Natural killer cell treated with Interleukin-12 subunit alpha and Interleukin-12 subunit beta and Interleukin-15 and Interleukin-18, amount 100 ng/mL, for 72 hours (primary cell): ENCODE measurements around the gene LY86. TPM values are rescaled to one million over a fixed set of nuclear protein-coding genes. Genes with fewer than 3 reads are reported as not detected.
"Not testable (repeated sequence)": the region's sequence is repeated elsewhere in the genome, so short reads cannot be mapped to it uniquely, and the experiment has no call there.

Experiments used
- ATAC-seq, 2 donors: fragments of 150-1000 bp; cut with Tn5 transposase in 1 of 2; sonication (Bioruptor Pico), chemical (Tn5 transposase) in 1 of 2; 2 replicates each; pipeline ENCODE4 v1.10.0; 2021
- DNase-seq: peaks from one replicate; pipeline ENCODE4 v3.0.0; 2022; ENCODE audit warnings: low spot score
- H3K27ac Mint-ChIP-seq, 2 donors: 1 replicate in 1 of 2; 2 replicates in 1 of 2; pipeline ENCODE4 v1.8.0; 2022; ENCODE audit warnings: mixed read lengths in 2 of 2, mild to moderate bottlenecking in 1 of 2, moderate library complexity in 1 of 2
- H3K27me3 Mint-ChIP-seq, 2 donors: 1 replicate in 1 of 2; 2 replicates in 1 of 2; pipeline ENCODE4 v1.8.0; 2022; ENCODE audit warnings: mixed read lengths in 2 of 2
- H3K36me3 Mint-ChIP-seq: one replicate; pipeline ENCODE4 v1.8.0; 2022; ENCODE audit warnings: mixed read lengths
- H3K4me1 Mint-ChIP-seq, 2 donors: 1 replicate in 1 of 2; 2 replicates in 1 of 2; pipeline ENCODE4 v1.8.0; 2022; ENCODE audit warnings: low read depth in 2 of 2, mixed read lengths in 2 of 2, mild to moderate bottlenecking in 1 of 2
- H3K4me3 Mint-ChIP-seq: one replicate; pipeline ENCODE4 v1.8.0; 2022; ENCODE audit warnings: mixed read lengths
- H3K9me3 Mint-ChIP-seq: 2 replicates; pipeline ENCODE4 v1.8.0; 2022; ENCODE audit warnings: mixed read lengths
- total RNA-seq, 2 donors: library from RNA; stranded (reverse); gene quantifications; one replicate each; pipeline ENCODE4 v1.2.3, GENCODE V29; 2022

The LY86 gene
- total RNA-seq, 2 donors from 2014 or later: 0.61 TPM; not detected in 1

DNA sequence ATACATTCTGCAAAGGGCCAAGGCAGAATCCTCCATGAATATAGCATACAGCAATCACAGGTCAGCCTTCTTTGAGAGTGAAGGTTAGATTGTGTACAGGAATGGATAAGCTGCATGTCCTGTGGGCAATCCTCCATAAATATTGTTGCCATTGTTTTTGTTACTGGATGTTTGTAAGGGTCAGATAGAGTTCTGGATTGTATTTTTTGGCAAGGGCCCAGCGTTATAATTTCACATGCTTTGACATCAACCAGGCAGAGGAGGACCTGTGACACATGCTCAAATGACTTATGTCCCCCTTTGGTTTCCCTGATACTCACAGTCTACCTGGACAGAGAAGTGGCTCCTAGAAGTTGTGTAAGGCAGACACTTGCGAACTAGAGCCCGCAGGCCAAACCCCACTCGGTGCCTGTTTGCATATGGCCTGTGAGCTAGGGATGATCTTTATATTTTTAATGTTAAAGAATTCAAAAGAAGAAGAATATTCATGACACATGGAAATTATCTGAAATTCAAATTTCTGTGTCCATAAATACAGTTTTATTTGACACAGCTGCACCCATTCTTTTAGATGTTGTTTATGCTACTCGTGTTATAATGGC lies 5.4 kb downstream of the LY86 start:
- DNase-seq (no peak), ATAC-seq (no peak)
- no peaks in the 10 kb centered on the region for H3K9me3 Mint-ChIP-seq
- H3K36me3 Mint-ChIP-seq: no peaks in the 10 kb centered on the region
- no peak overlapping the region for H3K4me3 Mint-ChIP-seq
- H3K27me3 Mint-ChIP-seq: peaks cover 0 to 5% of the 10 kb centered on the region in 2 donors
- H3K27ac Mint-ChIP-seq: peak overlapping the region in 1 of 2 donors; percentile 85
- peaks cover 32 to 44% of the 10 kb centered on the region in 2 donors for H3K4me1 Mint-ChIP-seq

DNA sequence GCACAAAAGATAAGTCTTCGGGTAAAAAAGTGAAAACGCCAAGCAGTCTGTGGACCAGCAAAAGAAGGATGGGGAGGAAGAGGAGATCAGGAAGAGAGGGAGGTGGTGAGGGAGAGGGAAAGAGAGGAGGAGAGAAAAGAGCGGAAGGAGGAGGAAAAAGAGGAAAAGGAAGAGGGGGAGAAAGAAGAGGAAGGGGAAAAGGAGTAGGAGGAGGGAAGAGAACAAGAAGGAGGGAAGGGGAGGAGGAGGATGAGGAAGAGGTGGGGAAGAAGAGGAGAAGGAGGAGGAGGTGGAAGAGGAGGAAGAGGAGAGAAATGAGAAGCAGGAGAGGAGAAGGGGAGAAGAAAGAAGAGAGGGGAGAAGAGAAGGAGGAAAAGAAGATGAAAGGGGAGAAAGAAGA lies 6.5 kb downstream of the LY86 start:
- no peak for ATAC-seq
- Mint-ChIP-seq H3K9me3 (no peaks in the 10 kb centered on the region), H3K4me1 (peaks cover 25 to 37% of the 10 kb centered on the region in 2 donors), H3K27me3 (peaks cover 0 to 5% of the 10 kb centered on the region in 2 donors), H3K27ac (no peak overlapping the region), H3K36me3 (no peaks in the 10 kb centered on the region), H3K4me3 (no peak overlapping the region)
- DNase-seq: no peak

DNA sequence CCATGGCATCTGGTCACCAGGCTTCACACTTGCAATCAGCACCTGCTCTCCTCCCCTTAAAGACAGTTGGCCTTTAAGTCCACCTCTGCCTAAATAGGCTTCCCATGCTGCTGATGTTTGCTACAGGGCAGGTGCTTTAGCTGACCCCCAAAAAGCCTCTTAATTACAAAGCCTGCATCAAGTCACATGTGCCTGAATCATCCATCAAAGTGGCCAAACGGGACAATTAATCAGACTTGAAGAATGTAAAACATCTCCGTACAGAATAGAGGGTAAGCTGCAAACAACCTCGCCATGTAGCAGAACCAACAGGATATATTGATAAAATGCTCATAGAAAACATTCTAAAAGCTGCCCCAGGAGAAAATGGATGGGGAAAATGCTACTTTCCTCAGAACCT lies 7.4 kb downstream of the LY86 start:
- Mint-ChIP-seq H3K36me3 (no peaks in the 10 kb centered on the region), H3K27ac (no peak overlapping the region), H3K27me3 (peaks cover 0 to 5% of the 10 kb centered on the region in 2 donors), H3K9me3 (no peaks in the 10 kb centered on the region), H3K4me1 (peaks cover 24 to 29% of the 10 kb centered on the region in 2 donors), H3K4me3 (no peak overlapping the region)
- DNase-seq (no peak), ATAC-seq (no peak)

DNA sequence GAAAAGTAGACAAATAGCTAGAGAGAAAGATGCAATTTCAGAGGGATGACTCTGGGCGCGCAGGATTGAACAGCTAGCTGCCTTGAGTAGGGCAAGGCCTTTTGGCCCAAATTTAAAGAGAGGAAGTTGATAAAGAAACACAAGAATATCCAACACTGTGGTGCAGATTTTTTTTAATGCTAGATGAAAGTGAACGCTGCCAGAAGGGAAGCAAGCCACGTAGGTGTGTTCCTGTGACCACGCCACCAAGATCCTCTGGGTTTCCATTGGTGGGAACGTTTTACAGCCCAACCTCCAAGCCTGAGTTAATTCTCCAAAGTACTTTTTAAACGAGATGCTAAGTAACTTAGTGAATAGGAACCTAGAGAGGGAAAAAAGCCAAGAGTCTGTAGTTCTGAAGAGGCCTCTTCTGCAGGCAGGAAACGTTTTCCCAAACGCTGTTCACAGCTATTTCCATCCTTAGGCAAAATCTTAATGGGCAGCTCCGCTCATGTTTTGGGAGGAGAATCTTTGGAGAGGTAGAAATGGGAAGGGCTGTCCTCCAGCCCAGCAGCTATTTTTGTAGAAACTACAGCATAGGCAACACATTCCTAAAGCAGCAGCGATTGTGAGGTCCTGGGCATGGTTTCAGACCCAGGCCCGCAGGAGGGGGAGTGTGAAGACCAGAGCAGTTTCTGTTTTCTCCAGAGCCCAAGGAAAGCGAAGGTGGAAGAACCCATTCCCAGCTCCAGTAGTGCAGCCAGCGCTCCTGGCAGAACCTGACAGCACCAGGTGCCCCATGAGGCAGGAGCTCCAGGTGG lies 8.2 kb downstream of the LY86 start:
- Mint-ChIP-seq H3K4me3 (no peak overlapping the region), H3K27me3 (peaks cover 0 to 5% of the 10 kb centered on the region in 2 donors), H3K4me1 (peaks cover 16 to 23% of the 10 kb centered on the region in 2 donors), H3K9me3 (no peaks in the 10 kb centered on the region), H3K36me3 (no peaks in the 10 kb centered on the region), H3K27ac (no peak overlapping the region)
- ATAC-seq: no peak
- DNase-seq: no peak

DNA sequence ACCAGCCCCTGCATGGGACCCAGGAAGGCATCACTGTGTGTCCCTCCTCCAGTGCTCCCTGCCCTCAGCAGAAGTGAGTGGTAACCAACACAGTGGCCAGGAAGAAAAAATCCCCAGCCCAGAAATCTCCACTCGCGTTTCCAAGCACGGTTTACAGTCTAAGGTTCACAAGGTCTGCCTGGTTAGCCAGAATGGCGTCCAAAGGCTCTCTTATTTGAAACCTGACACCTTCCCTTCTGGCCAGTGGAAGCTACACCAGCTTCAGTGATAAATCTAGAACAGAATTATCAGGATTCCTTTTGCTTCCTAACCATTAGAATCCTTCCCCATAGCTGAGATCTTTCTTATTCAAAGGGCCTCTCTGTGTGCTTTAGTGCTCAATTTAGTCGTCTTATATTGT lies 9.2 kb downstream of the LY86 start:
- Mint-ChIP-seq H3K36me3 (no peaks in the 10 kb centered on the region), H3K27ac (no peak overlapping the region), H3K27me3 (peaks cover 0 to 5% of the 10 kb centered on the region in 2 donors), H3K4me3 (no peak overlapping the region), H3K9me3 (no peaks in the 10 kb centered on the region), H3K4me1 (peaks cover 9 to 13% of the 10 kb centered on the region in 2 donors)
- ATAC-seq (no peak), DNase-seq (no peak)

DNA sequence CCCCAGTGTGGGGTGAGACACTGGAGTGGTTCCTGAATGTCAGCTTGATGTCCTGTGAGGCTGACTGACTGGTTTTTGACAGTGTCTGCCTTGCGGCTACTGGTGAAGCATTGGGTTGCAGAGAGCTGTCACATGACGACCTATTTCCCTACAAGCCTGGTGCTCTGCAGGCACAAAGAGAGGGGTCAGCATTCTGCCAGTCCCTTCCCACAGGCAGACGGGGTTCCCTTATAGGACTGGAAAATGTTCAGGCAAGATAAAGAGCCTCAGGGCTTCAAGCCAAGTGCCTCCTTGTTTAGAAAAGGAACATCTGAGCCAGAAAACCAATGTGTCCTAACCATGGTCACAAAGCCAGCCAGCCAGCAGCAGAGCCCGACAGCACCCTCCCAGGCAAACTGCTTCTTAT lies 11.0 kb downstream of the LY86 start:
- Mint-ChIP-seq H3K36me3 (no peaks in the 10 kb centered on the region), H3K4me3 (no peak overlapping the region), H3K4me1 (peaks cover 5 to 12% of the 10 kb centered on the region in 2 donors), H3K27ac (no peak overlapping the region), H3K9me3 (no peaks in the 10 kb centered on the region), H3K27me3 (peaks cover 0 to 5% of the 10 kb centered on the region in 2 donors)
- ATAC-seq: no peak
- no peak for DNase-seq

DNA sequence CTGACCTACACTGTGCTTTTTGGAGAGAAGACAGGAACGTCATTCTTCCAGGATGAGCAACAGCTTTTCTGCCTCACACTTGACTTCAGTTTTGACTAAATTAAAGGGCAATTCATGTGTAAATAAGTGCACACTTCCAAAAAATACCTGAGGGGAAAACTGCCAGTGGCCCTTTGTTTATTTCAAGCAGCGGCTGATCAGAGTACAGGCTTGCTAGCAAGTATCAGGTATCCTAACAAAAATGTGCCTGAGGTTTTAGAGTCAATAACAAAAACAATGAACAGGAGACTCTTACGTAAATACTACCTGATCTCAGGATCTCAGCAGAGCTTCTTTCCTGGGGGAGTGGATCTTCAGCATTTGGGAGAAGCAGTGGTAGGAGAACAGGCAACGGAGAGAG lies 12.4 kb downstream of the LY86 start:
- H3K36me3 Mint-ChIP-seq: no peaks in the 10 kb centered on the region
- peaks cover 7 to 12% of the 10 kb centered on the region in 2 donors for H3K4me1 Mint-ChIP-seq
- no peaks in the 10 kb centered on the region for H3K9me3 Mint-ChIP-seq
- H3K27me3 Mint-ChIP-seq: peaks cover 0 to 2% of the 10 kb centered on the region in 2 donors
- ATAC-seq: no peak
- DNase-seq: no peak
- H3K4me3 Mint-ChIP-seq: no peak overlapping the region
- no peak overlapping the region for H3K27ac Mint-ChIP-seq

DNA sequence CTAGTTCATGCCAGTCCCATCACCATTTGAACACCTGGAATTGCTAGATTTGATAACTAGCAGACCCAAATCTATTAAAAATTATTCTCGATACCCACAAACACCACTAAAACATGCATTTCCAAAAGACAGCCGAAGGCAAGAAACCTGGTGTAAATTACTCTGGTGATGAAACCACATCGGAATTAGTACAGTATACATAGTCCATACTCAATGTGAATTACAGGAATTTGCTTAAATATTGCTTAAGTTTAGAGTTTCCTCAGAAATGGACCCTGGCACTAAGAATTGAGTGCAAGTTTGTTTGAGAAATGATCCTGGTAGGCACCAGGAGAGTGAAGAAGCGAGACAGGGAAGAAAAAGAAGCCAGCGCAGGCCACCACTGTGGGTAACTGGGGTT lies 13.7 kb downstream of the LY86 start:
- ATAC-seq (no peak), DNase-seq (no peak)
- no peak overlapping the region for H3K4me3 Mint-ChIP-seq
- H3K4me1 Mint-ChIP-seq: peaks cover 7 to 12% of the 10 kb centered on the region in 2 donors
- no peaks in the 10 kb centered on the region for H3K9me3 Mint-ChIP-seq
- no peaks in the 10 kb centered on the region for H3K36me3 Mint-ChIP-seq
- H3K27me3 Mint-ChIP-seq: peaks cover 0 to 2% of the 10 kb centered on the region in 2 donors
- H3K27ac Mint-ChIP-seq: no peak overlapping the region

DNA sequence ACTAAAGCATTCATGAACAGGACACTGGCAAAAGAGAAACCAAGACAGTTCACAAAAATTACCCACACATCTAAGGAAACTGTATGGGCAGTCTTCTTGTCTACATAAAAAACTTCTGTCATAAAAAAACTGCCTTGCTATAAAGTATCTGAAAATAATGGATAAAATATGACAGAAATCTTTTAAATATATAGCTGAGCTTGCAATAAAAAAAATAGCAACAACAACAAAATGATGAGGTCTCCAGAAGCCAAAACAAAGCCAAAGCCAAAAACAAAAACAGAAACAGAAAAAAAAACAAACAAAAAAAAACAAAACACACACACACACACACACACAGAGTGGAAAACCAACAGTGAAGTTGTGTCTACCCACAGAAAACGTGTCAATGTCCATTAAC lies 14.8 kb downstream of the LY86 start:
- Mint-ChIP-seq H3K27ac (no peak overlapping the region), H3K4me1 (peaks cover 7 to 12% of the 10 kb centered on the region in 2 donors), H3K4me3 (no peak overlapping the region), H3K9me3 (no peaks in the 10 kb centered on the region), H3K27me3 (peaks cover 0 to 2% of the 10 kb centered on the region in 2 donors), H3K36me3 (no peaks in the 10 kb centered on the region)
- ATAC-seq: no peak
- DNase-seq: no peak

DNA sequence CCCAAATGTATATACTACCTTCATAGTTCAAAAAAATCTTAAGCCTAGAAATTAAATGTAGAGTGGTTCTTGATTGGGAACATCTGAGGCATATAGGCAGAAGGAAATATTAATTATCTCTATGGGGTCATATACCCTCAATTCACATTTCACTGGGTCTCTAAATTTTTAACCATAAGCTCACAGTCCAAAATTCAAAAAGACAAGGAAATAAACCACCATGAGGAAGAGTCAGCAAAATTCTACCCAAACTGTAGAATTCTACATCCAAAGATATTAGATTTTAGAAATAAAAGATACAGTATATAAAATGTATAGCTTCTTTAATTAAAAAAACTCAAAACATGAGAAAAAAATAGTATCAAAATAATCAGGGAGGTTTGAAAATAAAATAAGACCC lies 15.5 kb downstream of the LY86 start:
- Mint-ChIP-seq H3K4me3 (no peak overlapping the region), H3K27me3 (no peaks in the 10 kb centered on the region), H3K9me3 (no peaks in the 10 kb centered on the region), H3K4me1 (peaks cover 7% of the 10 kb centered on the region in 2 donors), H3K36me3 (no peaks in the 10 kb centered on the region), H3K27ac (no peak overlapping the region)
- DNase-seq: no peak
- ATAC-seq: no peak

DNA sequence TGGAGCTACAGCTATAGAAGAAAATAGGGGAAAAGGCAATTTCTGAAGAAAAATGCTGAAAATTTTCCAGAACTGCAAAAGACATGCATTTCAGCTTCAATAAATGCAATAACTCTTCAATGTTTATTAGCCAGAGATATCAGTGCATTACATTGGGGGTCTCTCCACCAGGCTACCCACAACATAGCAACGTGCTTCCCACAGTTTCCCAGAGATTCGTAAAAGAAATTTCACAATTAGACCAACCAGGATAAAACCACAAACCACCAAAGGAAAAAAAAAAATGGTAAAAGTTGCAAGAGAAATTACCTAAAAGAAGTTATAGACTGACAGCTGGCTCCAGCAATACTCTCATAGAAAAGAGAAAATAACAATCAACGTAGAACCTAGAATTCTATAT lies 16.0 kb downstream of the LY86 start:
- Mint-ChIP-seq H3K9me3 (no peaks in the 10 kb centered on the region), H3K36me3 (no peaks in the 10 kb centered on the region), H3K27ac (no peak overlapping the region), H3K27me3 (no peaks in the 10 kb centered on the region), H3K4me3 (no peak overlapping the region), H3K4me1 (peaks cover 9 to 10% of the 10 kb centered on the region in 2 donors)
- DNase-seq (no peak), ATAC-seq (no peak)

DNA sequence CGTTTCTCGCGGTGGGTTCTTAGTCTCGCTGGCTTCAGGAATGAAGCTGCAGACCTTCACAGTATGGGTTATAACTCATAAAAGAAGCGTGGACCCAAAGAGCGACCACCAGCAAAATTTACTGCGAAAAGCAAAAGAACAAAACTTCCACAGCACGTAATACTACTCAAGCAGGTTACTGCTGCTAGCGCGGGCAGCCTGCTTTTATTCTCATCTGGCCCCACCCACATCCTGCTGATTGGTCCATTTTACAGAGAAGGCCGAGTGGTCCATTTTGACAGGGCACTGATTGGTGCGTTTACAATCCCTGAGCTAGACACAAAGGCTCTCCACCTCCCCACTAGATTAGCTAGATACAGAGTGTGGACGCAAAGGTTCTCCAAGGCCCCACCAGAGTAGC lies 17.4 kb downstream of the LY86 start:
- H3K36me3 Mint-ChIP-seq: no peaks in the 10 kb centered on the region
- H3K4me1 Mint-ChIP-seq: peaks cover 22% of the 10 kb centered on the region in 2 donors
- no peak for DNase-seq
- no peak for ATAC-seq
- H3K27ac Mint-ChIP-seq: no peak overlapping the region
- H3K9me3 Mint-ChIP-seq: no peaks in the 10 kb centered on the region
- H3K27me3 Mint-ChIP-seq: no peaks in the 10 kb centered on the region
- H3K4me3 Mint-ChIP-seq: no peak overlapping the region

DNA sequence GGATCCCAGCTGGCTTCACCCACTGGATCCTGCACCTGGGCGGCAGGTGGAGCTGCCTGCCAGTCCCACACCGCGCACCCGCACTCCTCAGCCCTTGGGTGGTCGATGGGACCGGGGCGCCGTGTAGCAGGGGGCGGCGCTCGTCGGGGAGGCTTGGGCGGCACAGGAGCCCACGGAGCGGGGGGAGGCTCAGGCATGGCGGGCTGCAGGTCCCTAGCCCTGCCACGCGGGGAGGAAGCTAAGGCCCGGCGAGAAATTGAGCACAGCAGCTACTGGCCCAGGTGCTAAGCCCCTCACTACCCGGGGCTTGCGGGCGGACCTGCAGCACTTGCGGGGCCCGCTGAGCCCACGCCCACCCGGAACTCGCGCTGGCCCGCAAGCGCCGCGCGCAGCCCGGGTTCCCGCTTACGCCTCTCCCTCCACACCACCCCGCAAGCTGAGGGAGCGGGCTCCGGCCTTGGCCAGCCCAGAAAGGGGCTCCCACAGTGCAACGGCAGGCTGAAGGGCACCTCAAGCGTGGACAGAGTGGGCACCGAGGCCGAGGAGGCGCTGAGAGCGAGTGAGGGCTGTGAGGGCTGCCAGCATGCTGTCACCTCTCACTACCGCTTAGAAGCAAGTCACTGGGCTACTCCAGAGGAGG lies 18.0 kb downstream of the LY86 start:
- not testable (repeated sequence) for H3K27me3 Mint-ChIP-seq, H3K4me3 Mint-ChIP-seq, DNase-seq, H3K9me3 Mint-ChIP-seq, ATAC-seq, H3K36me3 Mint-ChIP-seq, H3K27ac Mint-ChIP-seq
- H3K4me1 Mint-ChIP-seq: peaks cover 22 to 23% of the 10 kb centered on the region in 2 donors

DNA sequence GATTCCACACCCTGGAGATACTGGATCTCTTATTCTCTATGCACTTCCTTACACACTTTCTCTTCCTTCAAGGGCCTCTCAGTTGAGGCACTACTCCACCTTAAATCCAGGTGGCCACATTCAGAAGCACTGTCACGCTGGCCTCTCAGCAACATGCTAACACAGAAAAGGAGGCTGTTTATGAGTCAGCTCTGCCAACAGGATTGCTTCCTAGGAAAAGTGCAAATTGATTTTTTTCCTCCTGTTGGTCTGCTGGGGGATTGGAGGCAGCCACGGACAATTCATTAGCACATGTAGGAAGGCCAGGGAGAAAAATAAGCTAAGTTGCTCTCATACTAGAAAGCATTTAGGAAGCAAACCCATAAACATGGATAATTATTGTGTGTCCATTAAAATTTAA lies 20.9 kb downstream of the LY86 start:
- no peak overlapping the region for H3K4me3 Mint-ChIP-seq
- H3K36me3 Mint-ChIP-seq: no peaks in the 10 kb centered on the region
- ATAC-seq (no peak), DNase-seq (no peak)
- peak overlapping the region in 1 of 2 donors; percentile 33 for H3K27ac Mint-ChIP-seq
- H3K4me1 Mint-ChIP-seq: peaks cover 30 to 34% of the 10 kb centered on the region in 2 donors
- no peaks in the 10 kb centered on the region for H3K9me3 Mint-ChIP-seq
- peaks cover 0 to 2% of the 10 kb centered on the region in 2 donors for H3K27me3 Mint-ChIP-seq
